ENCODE measurements around the gene NAGLU. TPM values are rescaled to one million over a fixed set of nuclear protein-coding genes. Genes with fewer than 3 reads are reported as not detected.

NAGLU gene
- total RNA-seq, 4 donors from 2014 or later = 27.8 to 36.6 (median 31.8) TPM

- H3K36me3 ChIP-seq = peaks cover 7 to 49% (median 36%) of the 10 kb centered on the region in 4 donors
- no peak for DNase-seq (ENCODE audit: extremely low spot score)
- H3K4me1 ChIP-seq = peaks cover 55 to 73% (median 62%) of the 10 kb centered on the region in 4 donors
- intact Hi-C loops (cut with DNase I) = loop anchor here (5.0 kb wide), 2 partner anchors 88 to 193 kb away; no protein-coding TSS in a partner anchor
- H3K27me3 ChIP-seq = no peaks in the 10 kb centered on the region
- peak overlapping the region; percentile 52 to 96 (median 69) for H3K27ac ChIP-seq (replicated peaks in 1 of 4)
- H3K4me3 ChIP-seq = no peak overlapping the region
- 68% methylated on average over 8 of the region's 8 CpGs for WGBS
- TF ChIP-seq EP300 (IDR thresholded peaks at IDR 0.05) (no peak), POLR2AphosphoS5 (IDR thresholded peaks at IDR 0.05) (no peak), CTCF (IDR thresholded peaks at IDR 0.05) (no peak), POLR2A (IDR thresholded peaks at IDR 0.05; ENCODE audit: low read depth) (no peak)
- no peaks in the 10 kb centered on the region for H3K9me3 ChIP-seq
These were observed 21.2 kb upstream of the NAGLU start for GRCh38 chr17:42514867-42515266.

DNA sequence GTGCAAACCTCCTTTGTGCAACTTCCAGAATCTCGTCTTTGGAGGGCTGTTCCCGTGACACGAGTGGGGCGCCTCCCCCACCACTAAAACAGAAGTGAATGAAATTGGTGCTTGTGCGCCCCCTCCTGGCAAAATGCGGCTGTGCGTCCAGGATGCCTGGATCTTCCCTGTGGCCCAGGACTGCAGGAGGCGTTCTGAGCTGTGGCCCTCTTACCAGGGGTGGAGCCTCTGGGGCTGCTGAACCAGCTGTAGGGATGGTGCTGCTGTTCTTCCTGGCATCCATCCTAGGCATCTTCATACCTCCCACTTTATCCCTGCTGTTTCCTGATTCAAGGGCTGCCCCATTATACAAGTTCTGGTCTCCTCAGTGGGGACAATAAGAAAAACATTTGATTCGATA lies 18.5 kb upstream of the NAGLU start:
- Histone ChIP-seq H3K9me3 (no peaks in the 10 kb centered on the region), H3K4me3 (no peak overlapping the region), H3K4me1 (peaks cover 76 to 94% (median 84%) of the 10 kb centered on the region in 4 donors), H3K36me3 (peaks cover 7 to 47% (median 25%) of the 10 kb centered on the region in 4 donors), H3K27me3 (no peaks in the 10 kb centered on the region), H3K27ac (replicated peaks in 1 of 4) (peak overlapping the region; percentile 94 to 98 (median 96))
- 6% methylated on average over 9 of the region's 9 CpGs for WGBS
- intact Hi-C loops (cut with DNase I) = loop anchor here (5.0 kb wide), 2 partner anchors 90 to 195 kb away; no protein-coding TSS in a partner anchor
- TF ChIP-seq POLR2A (IDR thresholded peaks at IDR 0.05; ENCODE audit: low read depth) = no peak
- TF ChIP-seq POLR2AphosphoS5 (IDR thresholded peaks at IDR 0.05) = peak; percentile 67 to 83
- TF ChIP-seq CTCF (IDR thresholded peaks at IDR 0.05) = peak in 2 of 3 experiments; percentile 98 to 99
- peak; percentile 98 for DNase-seq (ENCODE audit: extremely low spot score)

DNA sequence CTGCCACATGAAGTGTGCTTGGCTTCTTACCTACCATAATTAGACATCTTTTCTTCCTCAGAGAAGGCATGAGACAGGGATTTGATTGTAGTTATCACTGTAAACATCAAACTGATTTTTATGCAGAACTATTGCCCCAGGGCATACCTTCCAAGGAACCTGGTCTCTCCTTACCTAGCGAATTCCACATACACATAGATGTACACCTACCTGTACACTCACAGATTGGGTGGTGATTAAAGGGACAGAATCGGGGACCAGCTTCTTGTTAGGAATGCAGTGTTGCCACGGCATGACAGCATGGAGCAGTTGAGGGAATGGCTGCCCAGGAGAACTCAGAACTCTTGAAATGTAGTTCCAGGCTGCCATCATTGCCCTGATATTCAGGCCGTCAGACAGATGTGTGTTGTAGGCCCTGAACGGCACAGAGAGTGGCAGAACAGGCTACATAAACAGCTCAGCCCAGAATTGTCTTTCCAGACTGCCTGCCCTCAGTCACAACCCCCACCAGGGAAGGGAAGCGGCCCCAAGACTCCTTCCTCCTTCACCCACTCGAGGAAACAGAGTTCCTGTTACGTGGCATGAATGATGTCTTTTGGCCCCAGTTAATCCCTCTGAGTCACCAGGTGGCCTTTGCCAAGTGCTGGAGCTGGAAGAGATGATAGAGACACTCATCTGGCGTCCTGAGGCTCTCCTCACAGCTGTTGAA lies 17.8 kb upstream of the NAGLU start:
- peaks cover 73 to 96% (median 83%) of the 10 kb centered on the region in 4 donors for H3K4me1 ChIP-seq
- peak; percentile 86 to 91 for TF ChIP-seq POLR2AphosphoS5 (IDR thresholded peaks at IDR 0.05)
- no peak for TF ChIP-seq POLR2A (IDR thresholded peaks at IDR 0.05; ENCODE audit: low read depth)
- peak; percentile 97 for DNase-seq (ENCODE audit: extremely low spot score)
- 26% methylated on average over 7 of the region's 9 CpGs for WGBS
- intact Hi-C loops (cut with DNase I) = loop anchor here (5.0 kb wide), 2 partner anchors 91 to 196 kb away; no protein-coding TSS in a partner anchor
- H3K27ac ChIP-seq (replicated peaks in 1 of 4) = peak overlapping the region; percentile 94 to 98 (median 96)
- no peaks in the 10 kb centered on the region for H3K27me3 ChIP-seq
- peaks cover 7 to 52% (median 27%) of the 10 kb centered on the region in 4 donors for H3K36me3 ChIP-seq
- no peaks in the 10 kb centered on the region for H3K9me3 ChIP-seq
- peak overlapping the region in 1 of 4 donors; percentile 19 for H3K4me3 ChIP-seq

DNA sequence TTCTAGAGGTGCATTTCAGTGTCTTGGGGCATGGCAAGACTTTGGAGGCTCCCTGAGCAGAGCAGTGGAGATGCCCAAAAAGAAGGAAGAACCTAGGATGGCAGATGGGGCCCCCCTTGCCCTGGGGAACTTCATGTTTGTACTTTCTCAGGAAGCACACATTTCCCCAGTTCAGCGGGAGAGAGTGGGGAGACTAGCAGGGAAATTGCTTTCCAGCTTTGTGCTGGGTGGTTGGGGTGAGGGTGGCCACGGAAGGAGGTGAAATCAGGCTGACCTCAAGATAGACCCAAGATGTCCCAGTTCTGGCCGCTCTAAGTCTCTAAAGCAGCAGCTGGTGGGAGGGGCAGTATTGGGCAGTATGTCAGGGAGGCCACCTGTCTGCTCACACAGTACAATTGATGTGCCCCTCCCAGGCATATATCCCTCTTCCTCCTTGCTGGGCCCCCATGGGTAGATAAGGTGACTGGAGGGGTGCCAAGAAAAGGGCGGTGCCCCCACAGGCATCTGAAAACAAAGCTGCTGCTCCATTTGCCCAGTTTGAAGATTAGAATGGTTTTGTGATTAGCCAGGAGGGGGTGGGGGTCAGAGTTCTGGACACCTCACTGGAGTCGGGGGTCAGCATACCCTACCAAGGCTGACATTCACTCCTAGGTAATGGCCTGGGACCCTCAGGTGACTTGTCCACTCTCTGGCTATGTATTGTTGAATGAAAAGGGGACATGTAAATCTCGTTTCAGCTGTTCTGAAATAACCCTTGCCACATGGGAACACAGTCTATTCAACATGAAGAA lies 17.1 kb upstream of the NAGLU start:
- no peaks in the 10 kb centered on the region for H3K27me3 ChIP-seq
- intact Hi-C loops (cut with DNase I) = loop anchor here (5.0 kb wide), 2 partner anchors 92 to 197 kb away; no protein-coding TSS in a partner anchor
- H3K36me3 ChIP-seq = peaks cover 5 to 47% (median 24%) of the 10 kb centered on the region in 4 donors
- TF ChIP-seq POLR2AphosphoS5 (IDR thresholded peaks at IDR 0.05) = no peak
- TF ChIP-seq EP300 (IDR thresholded peaks at IDR 0.05) = no peak
- no peak for TF ChIP-seq POLR2A (IDR thresholded peaks at IDR 0.05; ENCODE audit: low read depth)
- TF ChIP-seq CTCF (IDR thresholded peaks at IDR 0.05) = no peak
- WGBS = 36% methylated on average over 4 of the region's 6 CpGs
- peak overlapping the region; percentile 94 to 98 (median 96) for H3K27ac ChIP-seq (replicated peaks in 1 of 4)
- no peaks in the 10 kb centered on the region for H3K9me3 ChIP-seq
- H3K4me1 ChIP-seq = peaks cover 72 to 95% (median 84%) of the 10 kb centered on the region in 4 donors
- no peak overlapping the region for H3K4me3 ChIP-seq
- DNase-seq (ENCODE audit: extremely low spot score) = no peak
